Uterus (tissue), 2 donors: ENCODE data around the gene MAVS.
"Not testable (repeated sequence)": the region's sequence is repeated elsewhere in the genome, so short reads cannot be mapped to it uniquely, and the experiment has no call there.

Source experiments
- CTCF ChIP-seq, 4 experiments: fragments of 200-600 bp in 2 of 4; fragments of 450-650 bp in 2 of 4; sonication (generic) in 2 of 4; IDR thresholded peaks; one replicate each; pipeline ENCODE4 v1.5.1; 2016 to 2019; ENCODE audit warnings: antibody characterized with exemption in 4 of 4, mild to moderate bottlenecking in 2 of 4, moderate library complexity in 1 of 4
- POLR2A ChIP-seq, 2 donors: fragments of 450-650 bp; IDR thresholded peaks; one replicate each; pipeline ENCODE4 v1.6.1; 2016; ENCODE audit warnings: antibody characterized with exemption in 2 of 2, mild to moderate bottlenecking in 1 of 2, moderate library complexity in 1 of 2

- TF ChIP-seq CTCF, POLR2A (IDR thresholded peaks at IDR 0.05): not testable (repeated sequence)
Measured at GRCh38 chr20:3898181-3898580, 51.5 kb downstream of the MAVS start.
